ENCODE data around the gene ZBTB20. TPM values are rescaled to one million over a fixed set of nuclear protein-coding genes. Genes with fewer than 3 reads are reported as not detected.
A peak's percentile ranks its signal among the peaks of the same experiment; 100 is the strongest.

ZBTB20 gene
- total and polyA plus RNA-seq, 7 donors = under 0.01 to 113 (median 58.6) TPM

DNA sequence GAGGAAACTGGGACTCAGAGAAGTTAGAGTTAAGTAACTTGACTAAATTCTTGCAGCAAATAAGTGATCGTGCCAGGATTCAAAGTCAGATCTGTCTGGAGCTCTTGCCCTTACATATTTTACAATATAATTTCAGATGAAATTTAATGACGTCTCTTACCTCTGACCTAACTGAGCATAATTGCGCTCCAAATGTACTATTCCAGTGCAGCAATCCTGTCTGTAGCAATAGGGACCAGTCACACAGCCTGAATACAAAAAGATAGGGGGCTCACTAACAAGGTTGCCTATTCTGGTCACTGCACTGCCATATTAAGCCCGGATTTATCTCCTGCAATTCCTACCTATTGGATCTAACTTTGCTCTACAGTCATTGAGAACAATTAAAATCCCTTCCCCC lies 316.4 kb downstream of the ZBTB20 start:
- H3K9me3 ChIP-seq = no peaks in the 10 kb centered on the region
- intact Hi-C loops (cut with DNase I) = no loop called here
- no peak for DNase-seq
- no peaks in the 10 kb centered on the region for H3K36me3 ChIP-seq
- no peak overlapping the region for H3K27ac ChIP-seq
- no peaks in the 10 kb centered on the region for H3K27me3 ChIP-seq
- H3K4me1 ChIP-seq = peaks cover 0 to 15% (median 6%) of the 10 kb centered on the region in 4 donors
- TF ChIP-seq EP300 (IDR thresholded peaks at IDR 0.05) (no peak), POLR2AphosphoS5 (IDR thresholded peaks at IDR 0.05) (no peak), POLR2A (IDR thresholded peaks at IDR 0.05) (no peak)
- TF ChIP-seq, protein P1, sequence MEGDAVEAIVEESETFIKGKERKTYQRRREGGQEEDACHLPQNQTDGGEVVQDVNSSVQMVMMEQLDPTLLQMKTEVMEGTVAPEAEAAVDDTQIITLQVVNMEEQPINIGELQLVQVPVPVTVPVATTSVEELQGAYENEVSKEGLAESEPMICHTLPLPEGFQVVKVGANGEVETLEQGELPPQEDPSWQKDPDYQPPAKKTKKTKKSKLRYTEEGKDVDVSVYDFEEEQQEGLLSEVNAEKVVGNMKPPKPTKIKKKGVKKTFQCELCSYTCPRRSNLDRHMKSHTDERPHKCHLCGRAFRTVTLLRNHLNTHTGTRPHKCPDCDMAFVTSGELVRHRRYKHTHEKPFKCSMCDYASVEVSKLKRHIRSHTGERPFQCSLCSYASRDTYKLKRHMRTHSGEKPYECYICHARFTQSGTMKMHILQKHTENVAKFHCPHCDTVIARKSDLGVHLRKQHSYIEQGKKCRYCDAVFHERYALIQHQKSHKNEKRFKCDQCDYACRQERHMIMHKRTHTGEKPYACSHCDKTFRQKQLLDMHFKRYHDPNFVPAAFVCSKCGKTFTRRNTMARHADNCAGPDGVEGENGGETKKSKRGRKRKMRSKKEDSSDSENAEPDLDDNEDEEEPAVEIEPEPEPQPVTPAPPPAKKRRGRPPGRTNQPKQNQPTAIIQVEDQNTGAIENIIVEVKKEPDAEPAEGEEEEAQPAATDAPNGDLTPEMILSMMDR (IDR thresholded peaks at IDR 0.05) = no peak
- 91 to 94% methylated on average over 4 of the region's 4 CpGs for WGBS, 2 donors
- H3K4me3 ChIP-seq = no peak overlapping the region

DNA sequence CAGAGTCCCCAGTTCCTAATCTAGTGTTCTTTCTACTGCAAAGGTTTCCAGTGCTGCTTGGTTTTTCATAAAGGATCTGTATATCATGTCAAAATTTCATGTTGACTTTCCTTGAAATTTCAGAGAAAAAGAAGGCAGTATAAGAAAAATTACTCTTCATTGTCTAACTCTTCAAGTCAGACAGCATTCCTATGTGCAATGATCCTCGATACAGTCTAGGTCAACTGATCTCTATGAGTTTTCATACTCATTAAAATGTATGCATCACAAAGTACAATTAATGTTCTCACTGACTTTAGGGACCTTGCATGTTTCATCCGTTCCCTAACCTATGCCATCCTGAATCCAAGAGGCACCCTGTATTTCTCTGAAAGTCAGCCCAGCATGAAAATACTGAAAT lies 317.3 kb downstream of the ZBTB20 start:
- no peak for DNase-seq
- no peaks in the 10 kb centered on the region for H3K27me3 ChIP-seq
- H3K9me3 ChIP-seq = no peaks in the 10 kb centered on the region
- WGBS, 2 donors = 82 to 88% methylated on average over 2 of the region's 2 CpGs
- peaks cover 0 to 11% (median 4%) of the 10 kb centered on the region in 4 donors for H3K4me1 ChIP-seq
- TF ChIP-seq POLR2A (IDR thresholded peaks at IDR 0.05) (no peak), EP300 (IDR thresholded peaks at IDR 0.05) (no peak), POLR2AphosphoS5 (IDR thresholded peaks at IDR 0.05) (no peak)
- TF ChIP-seq, protein P1 (IDR thresholded peaks at IDR 0.05) = no peak
- intact Hi-C loops (cut with DNase I) = loop anchor here (5.0 to 10.0 kb wide), 2 partner anchors 263 to 335 kb away; no protein-coding TSS in a partner anchor
- H3K27ac ChIP-seq = no peak overlapping the region
- H3K4me3 ChIP-seq = no peak overlapping the region
- no peaks in the 10 kb centered on the region for H3K36me3 ChIP-seq

GRCh38 chr3:114827495-114827894 lies 319.6 kb downstream of the ZBTB20 start:
- no peaks in the 10 kb centered on the region for H3K9me3 ChIP-seq
- no peak for TF ChIP-seq EP300 (IDR thresholded peaks at IDR 0.05)
- no peak for TF ChIP-seq POLR2AphosphoS5 (IDR thresholded peaks at IDR 0.05)
- TF ChIP-seq POLR2A (IDR thresholded peaks at IDR 0.05) = no peak
- TF ChIP-seq, protein P1 (IDR thresholded peaks at IDR 0.05) = peak in 3 of 4 experiments; percentile 19 to 56 (median 32)
- peaks cover 0 to 4% (median 0%) of the 10 kb centered on the region in 4 donors for H3K4me1 ChIP-seq
- 96 to 97% methylated on average over 1 of the region's 1 CpG for WGBS, 2 donors
- no peak for DNase-seq
- H3K36me3 ChIP-seq = no peaks in the 10 kb centered on the region
- H3K4me3 ChIP-seq = no peak overlapping the region
- intact Hi-C loops (cut with DNase I) = loop anchor here (5.0 to 10.0 kb wide), 2 partner anchors 265 to 337 kb away; no protein-coding TSS in a partner anchor
- H3K27me3 ChIP-seq = no peaks in the 10 kb centered on the region
- H3K27ac ChIP-seq = no peak overlapping the region

DNA sequence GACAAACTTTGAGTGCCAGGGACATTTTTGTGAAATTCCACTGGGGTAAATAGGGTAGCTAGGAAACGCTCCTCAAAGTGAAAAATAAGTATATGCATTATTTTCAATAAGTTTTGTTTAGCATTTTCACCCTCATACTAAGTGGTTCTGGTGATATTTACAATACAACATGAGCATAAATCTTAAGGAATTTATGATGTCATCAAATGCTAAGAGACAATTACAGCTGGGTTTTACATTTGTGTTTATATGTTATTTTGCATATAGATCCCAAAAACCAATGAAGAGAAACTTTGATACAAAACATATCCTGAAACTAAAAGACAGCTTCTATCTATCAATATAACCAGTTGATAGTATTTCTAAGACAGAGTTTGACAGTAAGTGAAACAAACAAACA lies 323.1 kb downstream of the ZBTB20 start:
- 89 to 95% methylated on average over 1 of the region's 1 CpG for WGBS, 2 donors
- H3K4me3 ChIP-seq = no peak overlapping the region
- no peaks in the 10 kb centered on the region for H3K36me3 ChIP-seq
- H3K9me3 ChIP-seq = no peaks in the 10 kb centered on the region
- TF ChIP-seq EP300 (IDR thresholded peaks at IDR 0.05) (no peak), POLR2AphosphoS5 (IDR thresholded peaks at IDR 0.05) (no peak), POLR2A (IDR thresholded peaks at IDR 0.05) (no peak)
- TF ChIP-seq, protein P1 (IDR thresholded peaks at IDR 0.05) = no peak
- H3K27ac ChIP-seq = no peak overlapping the region
- no peak for DNase-seq
- intact Hi-C loops (cut with DNase I) = loop anchor here (10.0 kb wide), 1 partner anchor 341 kb away; no protein-coding TSS in a partner anchor
- H3K27me3 ChIP-seq = no peaks in the 10 kb centered on the region
- H3K4me1 ChIP-seq = no peaks in the 10 kb centered on the region

GRCh38 chr3:114823061-114823460 lies 324.0 kb downstream of the ZBTB20 start:
- H3K27me3 ChIP-seq = no peaks in the 10 kb centered on the region
- no peak overlapping the region for H3K27ac ChIP-seq
- H3K4me3 ChIP-seq = no peak overlapping the region
- no peaks in the 10 kb centered on the region for H3K36me3 ChIP-seq
- intact Hi-C loops (cut with DNase I) = loop anchor here (10.0 kb wide), 1 partner anchor 342 kb away; no protein-coding TSS in a partner anchor
- TF ChIP-seq, protein P1 (IDR thresholded peaks at IDR 0.05) = no peak
- TF ChIP-seq POLR2A (IDR thresholded peaks at IDR 0.05) (no peak), POLR2AphosphoS5 (IDR thresholded peaks at IDR 0.05) (no peak), EP300 (IDR thresholded peaks at IDR 0.05) (no peak)
- H3K4me1 ChIP-seq = no peaks in the 10 kb centered on the region
- no peaks in the 10 kb centered on the region for H3K9me3 ChIP-seq
- DNase-seq = no peak
